Type B pancreatic cell (in vitro differentiated cells): Measurements from ENCODE around the gene SLC25A14. TPM values are rescaled to one million over a fixed set of nuclear protein-coding genes. Genes with fewer than 3 reads are reported as not detected.

Source experiments
- DNase-seq: peaks from one replicate; pipeline ENCODE4 v3.0.0; 2021; ENCODE audit warnings: mixed read lengths; ENCODE audit not compliant: unreplicated experiment; ENCODE audit errors: extremely low spot score
- H3K27ac Mint-ChIP-seq: 2 replicates; pipeline ENCODE4 v1.8.0; 2021; ENCODE audit warnings: mild to moderate bottlenecking, mixed read lengths
- H3K27me3 Mint-ChIP-seq: 2 replicates; pipeline ENCODE4 v1.8.0; 2021; ENCODE audit warnings: mixed read lengths
- H3K36me3 Mint-ChIP-seq: 2 replicates; pipeline ENCODE4 v1.8.0; 2021; ENCODE audit warnings: mixed read lengths
- H3K4me1 Mint-ChIP-seq: one replicate; pipeline ENCODE4 v1.8.0; 2021; ENCODE audit warnings: mixed read lengths; ENCODE audit not compliant: unreplicated experiment
- H3K4me3 Mint-ChIP-seq: 2 replicates; pipeline ENCODE4 v1.8.0; 2021; ENCODE audit warnings: mild to moderate bottlenecking, mixed read lengths
- H3K9me3 Mint-ChIP-seq: 2 replicates; pipeline ENCODE4 v1.8.0; 2021; ENCODE audit warnings: mixed read lengths
- CTCF ChIP-seq: fragments of 200-600 bp; sonication (generic); conservative IDR thresholded peaks from 2 replicates; pipeline ENCODE4 v1.5.0; 2021; ENCODE audit warnings: antibody characterized with exemption, mild to moderate bottlenecking
- total RNA-seq: library from RNA; stranded (reverse); gene quantifications from 2 replicates; pipeline ENCODE4 v1.2.1, GENCODE V29; 2021; ENCODE audit warnings: low replicate concordance

The SLC25A14 gene
- total RNA-seq, 1 donor from 2014 or later = 23.1 TPM

GRCh38 chrX:130413415-130413814, 73.7 kb downstream of the SLC25A14 start:
- DNase-seq = no peak
- Mint-ChIP-seq H3K27ac (no peak overlapping the region), H3K4me3 (no peak overlapping the region), H3K27me3 (no peaks in the 10 kb centered on the region), H3K4me1 (no peaks in the 10 kb centered on the region), H3K9me3 (no peaks in the 10 kb centered on the region), H3K36me3 (peaks cover 12% of the 10 kb centered on the region)
- no peak for TF ChIP-seq CTCF

- no peak for TF ChIP-seq CTCF
- no peaks in the 10 kb centered on the region for H3K27me3 Mint-ChIP-seq
- H3K4me1 Mint-ChIP-seq = peaks cover 9% of the 10 kb centered on the region
- no peak for DNase-seq
- no peak overlapping the region for H3K27ac Mint-ChIP-seq
- no peak overlapping the region for H3K4me3 Mint-ChIP-seq
- H3K9me3 Mint-ChIP-seq = no peaks in the 10 kb centered on the region
- peaks cover 9% of the 10 kb centered on the region for H3K36me3 Mint-ChIP-seq
Measured at GRCh38 chrX:130414800-130415199, 75.1 kb downstream of the SLC25A14 start.

GRCh38 chrX:130415201-130415600, 75.5 kb downstream of the SLC25A14 start:
- H3K27ac Mint-ChIP-seq = no peak overlapping the region
- H3K36me3 Mint-ChIP-seq = peaks cover 7% of the 10 kb centered on the region
- peaks cover 9% of the 10 kb centered on the region for H3K4me1 Mint-ChIP-seq
- H3K27me3 Mint-ChIP-seq = no peaks in the 10 kb centered on the region
- no peak for TF ChIP-seq CTCF
- H3K4me3 Mint-ChIP-seq = no peak overlapping the region
- H3K9me3 Mint-ChIP-seq = no peaks in the 10 kb centered on the region
- DNase-seq = no peak

GRCh38 chrX:130416785-130417184, 77.1 kb downstream of the SLC25A14 start:
- Mint-ChIP-seq H3K9me3 (no peaks in the 10 kb centered on the region), H3K27me3 (peaks cover 3% of the 10 kb centered on the region), H3K4me3 (no peak overlapping the region), H3K4me1 (peaks cover 9% of the 10 kb centered on the region), H3K36me3 (peaks cover 3% of the 10 kb centered on the region), H3K27ac (no peak overlapping the region)
- no peak for DNase-seq
- no peak for TF ChIP-seq CTCF

- DNase-seq = no peak
- H3K36me3 Mint-ChIP-seq = no peaks in the 10 kb centered on the region
- H3K27ac Mint-ChIP-seq = no peak overlapping the region
- no peak overlapping the region for H3K4me3 Mint-ChIP-seq
- no peak for TF ChIP-seq CTCF
- peaks cover 3% of the 10 kb centered on the region for H3K27me3 Mint-ChIP-seq
- H3K4me1 Mint-ChIP-seq = peaks cover 9% of the 10 kb centered on the region
- H3K9me3 Mint-ChIP-seq = no peaks in the 10 kb centered on the region
Measured at GRCh38 chrX:130418066-130418465, 78.3 kb downstream of the SLC25A14 start.

GRCh38 chrX:130418740-130419139, 79.0 kb downstream of the SLC25A14 start:
- TF ChIP-seq CTCF = no peak
- H3K4me1 Mint-ChIP-seq = peaks cover 9% of the 10 kb centered on the region
- no peak overlapping the region for H3K4me3 Mint-ChIP-seq
- no peaks in the 10 kb centered on the region for H3K36me3 Mint-ChIP-seq
- DNase-seq = no peak
- no peaks in the 10 kb centered on the region for H3K9me3 Mint-ChIP-seq
- H3K27ac Mint-ChIP-seq = no peak overlapping the region
- peaks cover 8% of the 10 kb centered on the region for H3K27me3 Mint-ChIP-seq
